HFFc6 (cell line): ENCODE data around the gene OR4D10. TPM values are rescaled to one million over a fixed set of nuclear protein-coding genes. Genes with fewer than 3 reads are reported as not detected.

Experiments
- DNase-seq: peaks from one replicate; pipeline ENCODE4 v3.0.0-alpha.2; 2018
- H3K27ac Mint-ChIP-seq: 2 replicates; pipeline ENCODE4 v1.8.0; 2020; ENCODE audit warnings: mild to moderate bottlenecking, mixed read lengths
- H3K27me3 Mint-ChIP-seq: 2 replicates; pipeline ENCODE4 v1.8.0; 2021; ENCODE audit warnings: mild to moderate bottlenecking, moderate library complexity, mixed read lengths; ENCODE audit not compliant: insufficient read depth
- H3K36me3 Mint-ChIP-seq: 2 replicates; pipeline ENCODE4 v1.8.0; 2021; ENCODE audit warnings: low read depth, mixed read lengths
- H3K4me1 Mint-ChIP-seq: 2 replicates; pipeline ENCODE4 v1.8.0; 2020; ENCODE audit warnings: low read depth, mixed read lengths
- H3K4me3 Mint-ChIP-seq: 2 replicates; pipeline ENCODE4 v1.8.0; 2020; ENCODE audit warnings: mild to moderate bottlenecking, moderate library complexity, mixed read lengths
- H3K9me3 Mint-ChIP-seq: 2 replicates; pipeline ENCODE4 v1.8.0; 2020; ENCODE audit warnings: mild to moderate bottlenecking, mixed read lengths
- total RNA-seq, 6 experiments: library from RNA; stranded (reverse); fragmentation: NEBNext Ultra II Directional; extraction: Animal tissue kit (Norgen Biotek cat#: 25700); gene quantifications; 2 replicates in 1 of 6; 3 replicates in 5 of 6; pipeline ENCODE4 v1.2.3, GENCODE V29; 2021
- TF ChIP-seq, protein P1 (sequence below): fragments of 200-600 bp; sonication (generic); IDR thresholded peaks from 2 replicates; pipeline ENCODE4 v1.5.0; 2021; ENCODE audit warnings: antibody characterized with exemption, mild to moderate bottlenecking

Gene OR4D10
- total RNA-seq, 6 experiments from 2014 or later = not detected

DNA sequence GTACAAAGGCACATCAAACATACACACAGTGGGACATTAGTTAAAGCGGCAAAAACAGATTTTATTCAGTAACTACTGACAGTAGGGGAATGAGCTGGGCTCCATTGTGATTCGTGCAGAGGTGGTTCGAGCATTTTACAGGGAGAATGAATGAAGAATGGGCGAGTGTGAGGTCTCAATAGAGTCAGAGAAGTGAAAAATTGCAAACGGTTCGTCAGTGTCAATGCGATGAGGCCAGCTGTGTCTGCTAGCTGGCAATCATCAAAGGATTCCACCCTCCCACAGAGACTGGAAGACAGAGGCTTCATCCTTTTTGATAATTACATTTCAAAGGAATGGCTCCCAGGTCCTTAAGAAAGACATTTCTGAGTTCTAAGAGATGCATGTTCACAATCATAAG, 55.6 kb downstream of the OR4D10 start:
- Mint-ChIP-seq H3K9me3 (no peaks in the 10 kb centered on the region), H3K4me1 (no peaks in the 10 kb centered on the region), H3K27me3 (peaks cover 30% of the 10 kb centered on the region), H3K27ac (no peak overlapping the region), H3K36me3 (no peaks in the 10 kb centered on the region), H3K4me3 (no peak overlapping the region)
- TF ChIP-seq, protein P1, sequence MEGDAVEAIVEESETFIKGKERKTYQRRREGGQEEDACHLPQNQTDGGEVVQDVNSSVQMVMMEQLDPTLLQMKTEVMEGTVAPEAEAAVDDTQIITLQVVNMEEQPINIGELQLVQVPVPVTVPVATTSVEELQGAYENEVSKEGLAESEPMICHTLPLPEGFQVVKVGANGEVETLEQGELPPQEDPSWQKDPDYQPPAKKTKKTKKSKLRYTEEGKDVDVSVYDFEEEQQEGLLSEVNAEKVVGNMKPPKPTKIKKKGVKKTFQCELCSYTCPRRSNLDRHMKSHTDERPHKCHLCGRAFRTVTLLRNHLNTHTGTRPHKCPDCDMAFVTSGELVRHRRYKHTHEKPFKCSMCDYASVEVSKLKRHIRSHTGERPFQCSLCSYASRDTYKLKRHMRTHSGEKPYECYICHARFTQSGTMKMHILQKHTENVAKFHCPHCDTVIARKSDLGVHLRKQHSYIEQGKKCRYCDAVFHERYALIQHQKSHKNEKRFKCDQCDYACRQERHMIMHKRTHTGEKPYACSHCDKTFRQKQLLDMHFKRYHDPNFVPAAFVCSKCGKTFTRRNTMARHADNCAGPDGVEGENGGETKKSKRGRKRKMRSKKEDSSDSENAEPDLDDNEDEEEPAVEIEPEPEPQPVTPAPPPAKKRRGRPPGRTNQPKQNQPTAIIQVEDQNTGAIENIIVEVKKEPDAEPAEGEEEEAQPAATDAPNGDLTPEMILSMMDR = no peak
- no peak for DNase-seq

Other genes with a start within 250 kb of the OR4D10 start
- not detected for gene OR5AN1, start 114.4 kb upstream of the OR4D10 start, total RNA-seq
- not detected for gene OR5A2, start 46.9 kb upstream of the OR4D10 start, total RNA-seq
- not detected for gene OR5A1, start 36.8 kb upstream of the OR4D10 start, total RNA-seq
- not detected for gene OR4D6, start 16.4 kb upstream of the OR4D10 start, total RNA-seq
- not detected for gene OR4D11, start 30.3 kb downstream of the OR4D10 start, total RNA-seq
- gene OR4D9, start 38.2 kb downstream of the OR4D10 start, total RNA-seq = not detected
- 10 to 100 TPM; 39.0 to 45.6 (median 42.9) TPM for gene OSBP, start 142.5 kb downstream of the OR4D10 start, total RNA-seq
- gene PATL1, start 195.7 kb downstream of the OR4D10 start, total RNA-seq = 10 to 100 TPM; 29.0 to 40.3 (median 35.2) TPM
- gene OR10V1, start 240.5 kb downstream of the OR4D10 start, total RNA-seq = not detected